Inflammatory macrophage treated with lipopolysaccharide for 1 hour (primary cell): ENCODE results near the gene B4GALNT3.

Experiments used
- DNase-seq, 2 donors: peaks; one replicate each; pipeline ENCODE4 v3.0.0-alpha.2; 2020 to 2022

B4GALNT3 gene

GRCh38 chr12:578748-579419 lies 119.1 kb downstream of the B4GALNT3 start:
- no peak for DNase-seq

DNA sequence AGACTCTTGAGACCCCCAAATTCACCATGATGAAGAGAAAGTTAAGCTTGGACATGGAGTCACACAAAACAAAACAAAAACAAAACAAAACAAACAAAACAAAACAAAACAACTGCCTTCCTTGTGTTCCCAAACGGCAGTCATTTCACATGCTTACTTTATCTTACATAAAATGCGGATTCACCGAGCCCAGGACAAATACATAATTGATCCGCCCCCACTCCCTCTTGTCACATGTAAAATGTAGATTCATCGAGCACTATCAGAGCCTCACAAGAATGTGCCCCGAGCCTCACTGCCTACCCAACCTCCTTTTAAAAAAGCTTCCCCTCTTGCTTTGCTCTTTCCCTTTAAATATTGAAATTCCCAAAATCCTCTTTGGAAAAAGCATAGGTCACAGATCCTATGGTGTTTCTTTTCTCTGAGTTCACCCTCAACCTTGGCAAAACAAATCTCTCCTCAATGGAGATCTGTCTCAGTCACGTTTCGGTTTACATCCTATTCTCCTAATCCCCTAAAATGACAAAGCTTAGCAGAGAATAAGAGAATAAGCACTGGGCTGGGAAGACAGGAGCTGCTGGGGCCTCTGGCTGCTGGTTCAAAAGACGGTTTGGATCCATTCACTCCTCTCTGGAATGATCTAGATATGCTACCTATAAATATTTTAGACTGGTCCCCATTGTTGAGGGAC lies 119.8 kb downstream of the B4GALNT3 start:
- DNase-seq: no peak

DNA sequence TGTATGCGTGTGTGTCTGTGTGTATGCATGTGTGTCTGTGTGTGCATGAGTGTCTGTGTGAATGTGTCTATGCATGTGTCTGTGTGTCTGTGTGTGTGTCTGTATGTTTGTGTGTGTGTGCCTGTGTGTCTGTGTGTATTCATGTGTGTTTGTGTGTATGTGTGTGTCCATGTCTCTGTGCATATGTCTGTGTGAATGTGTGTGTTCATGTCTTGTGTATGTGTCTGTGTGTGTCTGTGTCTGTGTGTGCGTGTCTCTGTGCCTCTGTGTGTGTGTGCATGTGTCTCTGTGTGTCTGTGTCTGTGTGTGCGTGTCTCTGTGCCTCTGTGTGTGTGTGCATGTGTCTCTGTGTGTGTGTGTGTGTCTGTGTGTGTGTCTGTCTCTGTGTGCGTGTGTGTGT lies 121.1 kb downstream of the B4GALNT3 start:
- no peak for DNase-seq

- DNase-seq: no peak
Observed at GRCh38 chr12:581321-581720, 121.6 kb downstream of the B4GALNT3 start.

- DNase-seq: no peak
Observed at GRCh38 chr12:581746-582145, 122.0 kb downstream of the B4GALNT3 start.

GRCh38 chr12:583251-583869 lies 123.6 kb downstream of the B4GALNT3 start:
- DNase-seq: no peak

DNA sequence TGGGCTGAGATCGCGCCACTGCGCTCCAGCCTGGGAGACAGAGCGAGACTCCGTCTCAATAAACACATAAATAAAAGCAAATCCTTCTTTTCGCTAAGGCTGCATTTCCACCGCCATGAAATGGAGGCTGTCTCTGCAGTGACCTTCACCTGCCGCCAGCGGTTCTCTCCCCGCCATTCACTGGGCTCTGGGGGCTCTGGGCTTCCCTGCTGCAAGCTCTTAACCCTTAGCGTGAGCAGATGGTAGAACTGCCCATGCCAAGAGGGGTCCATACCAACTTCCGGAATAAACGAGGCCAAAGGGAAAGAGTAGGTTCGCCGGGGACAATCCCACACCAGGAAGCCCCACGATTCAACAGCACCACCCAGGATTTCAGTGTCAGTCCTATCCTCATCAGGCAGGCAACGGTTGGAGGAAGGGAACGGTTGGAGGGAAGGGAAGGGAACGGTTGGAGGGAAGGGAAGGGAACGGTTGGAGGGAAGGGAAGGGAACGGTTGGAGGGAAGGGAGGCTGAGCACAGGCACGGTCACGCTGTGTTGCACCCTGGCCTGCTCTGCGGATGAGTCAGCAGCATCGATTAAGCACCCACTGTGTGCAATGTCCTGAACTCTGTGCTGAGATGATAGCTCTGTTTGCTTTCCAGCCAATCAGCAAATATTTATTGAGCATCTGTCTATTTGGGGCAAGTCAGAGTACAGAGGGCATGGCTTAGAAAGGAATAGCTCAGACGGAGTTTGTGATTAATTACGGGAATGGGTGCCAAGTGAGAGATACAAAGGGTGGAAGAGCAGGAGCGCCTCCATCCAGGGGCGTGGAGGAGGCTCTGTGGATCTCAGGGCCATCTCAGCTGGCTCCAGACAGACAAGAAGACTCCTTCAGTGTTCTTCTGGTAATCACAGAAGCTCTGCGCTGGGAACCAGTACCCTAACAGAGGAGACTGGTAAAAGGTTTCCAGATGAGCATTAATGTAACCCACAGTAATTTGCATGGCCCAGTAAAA lies 125.6 kb downstream of the B4GALNT3 start:
- DNase-seq: no peak

DNA sequence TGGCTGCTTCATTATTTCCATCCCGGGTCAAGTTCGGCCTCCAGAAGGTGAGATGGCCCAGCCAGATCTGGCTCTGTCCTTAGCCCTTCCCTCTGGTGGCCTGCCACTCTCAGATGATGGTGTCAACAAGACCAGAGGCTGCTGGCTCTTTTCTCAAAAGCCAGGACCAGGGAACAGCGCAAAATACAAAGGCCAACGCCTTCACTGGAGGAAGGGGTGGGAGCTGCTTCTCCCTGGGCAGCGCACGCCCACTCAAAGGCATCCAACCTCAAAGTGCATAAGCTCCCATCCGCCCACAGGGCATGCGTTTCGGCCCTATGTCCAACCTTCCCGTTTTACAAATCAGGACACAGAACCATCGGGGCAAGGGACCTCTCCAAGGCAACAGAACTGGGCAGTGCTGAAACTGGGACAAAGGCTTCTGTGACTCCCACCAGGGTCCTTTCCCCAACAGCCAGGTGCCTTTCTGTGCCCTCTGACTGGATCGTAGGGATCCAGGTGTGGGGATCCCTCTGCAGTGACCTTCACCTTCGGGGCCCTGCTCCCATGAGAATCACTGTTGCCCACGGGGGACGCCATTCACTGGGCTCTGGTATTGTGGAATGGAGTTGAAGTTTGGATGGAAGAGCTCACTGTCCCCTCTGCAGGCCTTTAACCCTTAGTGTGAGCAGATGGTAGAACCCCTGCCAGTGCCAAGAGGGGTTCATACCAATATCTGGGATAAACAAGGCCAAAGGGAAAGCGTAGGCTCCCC lies 126.8 kb downstream of the B4GALNT3 start:
- DNase-seq: peak; percentile 45 to 64

DNA sequence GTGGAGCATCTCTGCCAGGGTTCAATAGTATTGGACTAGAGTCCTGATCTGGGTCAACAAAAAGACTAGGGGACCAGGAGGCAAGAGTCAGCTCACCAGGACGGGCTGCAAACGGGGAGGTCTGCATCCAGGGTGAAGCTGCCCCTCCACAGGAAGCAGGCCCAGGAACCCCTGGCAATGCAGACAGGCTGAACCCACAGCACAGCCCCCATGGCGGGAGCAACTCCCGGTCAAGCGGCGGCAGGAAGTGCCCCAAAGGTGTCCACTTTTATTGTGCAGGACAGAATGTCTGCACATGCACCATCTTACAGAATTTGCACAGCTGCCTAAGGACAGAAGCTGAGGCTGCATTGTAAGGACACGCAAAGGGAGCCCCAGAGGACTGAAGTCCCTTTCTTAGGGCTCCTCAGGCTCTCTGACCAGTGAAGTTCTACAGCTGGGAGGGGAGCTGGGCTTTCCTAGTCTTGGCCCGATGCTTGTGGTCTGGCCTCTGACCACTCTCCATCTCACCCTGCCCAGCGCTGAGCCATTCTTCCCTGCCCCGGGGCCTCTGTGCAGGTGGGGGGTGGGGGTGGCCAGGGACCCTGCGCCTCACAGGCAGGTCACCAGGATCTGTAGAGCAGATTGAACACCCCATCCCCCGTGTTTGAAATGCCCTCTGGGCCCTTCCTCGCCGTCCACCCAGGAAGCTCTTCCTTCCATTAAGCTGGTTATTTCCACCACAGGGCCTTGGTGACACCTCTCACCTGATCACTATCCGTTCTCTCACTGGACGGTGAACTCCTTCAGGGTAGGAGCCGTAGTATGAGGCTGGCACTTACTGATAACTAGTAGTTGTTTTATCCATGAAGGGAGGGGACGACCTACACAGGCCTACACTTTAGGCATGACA lies 127.6 kb downstream of the B4GALNT3 start:
- DNase-seq: no peak

DNA sequence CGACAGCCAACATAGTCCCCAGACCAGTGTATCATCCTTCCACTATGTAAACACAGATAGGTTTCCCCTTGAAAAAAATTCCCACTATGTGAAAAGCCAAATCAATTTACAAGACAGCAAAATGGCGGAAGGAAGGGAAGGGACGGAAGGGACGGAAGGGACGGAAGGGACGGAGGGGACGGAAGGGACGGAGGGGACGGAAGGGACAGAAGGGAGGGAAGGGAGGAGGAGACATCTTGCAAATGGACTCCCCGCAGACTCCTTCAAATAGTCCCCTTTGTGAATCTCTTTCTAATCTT lies 128.2 kb downstream of the B4GALNT3 start:
- DNase-seq: no peak

- DNase-seq: no peak
Observed at GRCh38 chr12:588646-589045, 128.9 kb downstream of the B4GALNT3 start.

DNA sequence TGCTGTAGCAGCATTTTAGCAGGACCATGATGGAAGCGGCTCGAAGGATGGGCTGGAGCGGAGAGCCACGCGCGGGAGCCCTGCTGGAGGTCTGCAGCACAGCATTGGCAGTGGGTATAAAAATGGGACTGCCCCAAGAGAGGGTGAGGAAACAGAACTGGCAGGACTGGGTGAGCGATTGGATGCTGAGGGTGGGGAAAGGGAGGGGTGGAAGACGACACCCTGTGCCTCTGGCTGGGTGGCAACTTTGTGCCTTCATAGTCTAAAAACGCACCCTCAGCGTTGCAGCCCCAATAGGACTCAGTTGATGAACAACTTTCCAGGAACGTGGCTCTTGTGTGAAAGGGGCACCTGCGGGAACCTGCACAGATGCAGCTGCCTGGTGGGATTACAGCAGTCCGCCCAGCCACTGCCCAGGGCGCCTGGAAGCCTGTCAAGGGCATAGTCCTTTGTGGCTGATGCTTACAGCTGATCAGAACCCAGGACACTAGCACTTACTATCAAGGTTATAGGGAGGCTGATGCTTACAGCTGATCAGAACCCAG lies 130.5 kb downstream of the B4GALNT3 start:
- no peak for DNase-seq

DNA sequence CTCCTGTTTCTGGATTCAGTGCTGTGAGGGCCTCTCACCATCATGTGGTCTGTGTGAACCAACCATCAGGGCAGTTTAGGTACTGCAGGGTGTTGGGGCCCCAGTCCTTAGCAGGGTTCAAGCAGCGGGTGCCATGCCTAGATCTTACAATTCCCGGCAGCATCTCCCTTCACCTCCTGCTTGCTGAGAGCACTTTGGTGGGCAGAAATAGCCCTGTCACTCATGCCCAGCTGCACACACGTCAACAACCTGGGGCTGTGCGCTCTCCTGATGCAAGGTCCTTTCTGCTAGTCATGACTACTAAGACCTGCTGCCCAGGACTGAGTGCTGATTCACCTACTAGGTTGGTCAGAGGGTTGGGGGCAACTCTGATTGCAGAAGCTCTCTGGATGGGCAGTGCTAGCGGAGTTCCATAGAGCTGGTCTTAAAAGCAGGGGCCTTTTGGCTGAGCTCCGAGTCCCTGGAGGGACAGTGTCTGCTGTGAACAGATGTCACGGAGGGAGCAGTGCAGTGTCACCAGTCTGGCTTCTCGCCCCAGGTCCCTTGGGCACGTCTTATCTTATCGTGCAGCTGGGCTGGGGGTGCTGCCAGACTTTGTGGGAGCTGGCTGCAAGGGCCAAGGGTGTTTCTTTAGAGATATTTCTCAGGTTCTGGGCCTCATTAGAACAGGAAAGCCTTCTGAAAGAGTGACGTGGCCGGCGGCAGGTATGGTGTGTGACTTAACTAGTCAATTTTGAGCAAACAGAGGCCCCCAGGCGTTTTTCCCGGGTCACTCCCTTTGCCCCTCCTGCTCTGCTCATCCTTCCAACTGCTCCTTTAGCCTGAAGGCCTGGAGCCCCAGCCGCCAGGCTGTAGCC lies 131.7 kb downstream of the B4GALNT3 start:
- DNase-seq: no peak

GRCh38 chr12:592024-592505 lies 132.3 kb downstream of the B4GALNT3 start:
- no peak for DNase-seq

DNA sequence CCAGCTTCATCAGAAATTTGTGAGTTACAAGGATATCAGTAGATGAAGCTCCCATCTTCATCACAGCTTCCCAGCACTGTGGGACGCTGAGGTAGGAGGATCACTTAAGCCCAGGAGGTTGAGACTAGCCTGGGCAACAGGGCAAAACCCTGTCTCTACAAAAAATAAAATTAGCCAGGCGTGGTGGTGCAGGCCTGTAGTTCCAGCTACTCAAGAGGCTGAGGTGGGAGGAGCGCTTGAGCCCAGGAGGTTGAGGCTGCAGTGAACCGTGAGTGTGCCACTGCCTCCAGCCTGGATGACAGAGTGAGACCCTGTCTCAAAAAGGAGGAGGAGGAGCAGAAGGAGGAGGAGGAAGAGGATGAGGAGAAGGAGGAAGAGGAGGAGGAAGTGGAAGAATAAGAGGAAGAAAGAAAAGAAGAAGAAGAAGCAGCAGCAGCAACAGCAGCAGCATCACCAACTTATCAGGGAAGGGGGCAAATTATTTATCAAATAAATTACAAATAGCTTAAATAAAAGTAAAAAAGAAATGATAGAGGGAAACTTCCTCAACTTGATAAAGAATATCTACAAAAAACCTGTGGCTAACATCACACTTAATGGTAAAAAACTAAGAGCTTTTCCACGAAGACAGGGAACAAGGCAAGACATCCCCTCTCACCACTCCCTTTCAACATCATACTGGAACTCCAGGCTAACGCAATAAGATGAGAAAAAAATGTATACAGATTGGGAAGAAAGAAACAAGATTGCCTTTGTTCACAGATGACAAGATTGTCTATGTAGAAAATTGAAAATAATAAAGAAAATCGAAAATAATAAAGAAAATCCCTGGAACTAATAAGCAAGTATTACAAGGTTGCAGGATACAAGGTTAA lies 133.9 kb downstream of the B4GALNT3 start:
- peak; percentile 54 to 77 for DNase-seq

DNA sequence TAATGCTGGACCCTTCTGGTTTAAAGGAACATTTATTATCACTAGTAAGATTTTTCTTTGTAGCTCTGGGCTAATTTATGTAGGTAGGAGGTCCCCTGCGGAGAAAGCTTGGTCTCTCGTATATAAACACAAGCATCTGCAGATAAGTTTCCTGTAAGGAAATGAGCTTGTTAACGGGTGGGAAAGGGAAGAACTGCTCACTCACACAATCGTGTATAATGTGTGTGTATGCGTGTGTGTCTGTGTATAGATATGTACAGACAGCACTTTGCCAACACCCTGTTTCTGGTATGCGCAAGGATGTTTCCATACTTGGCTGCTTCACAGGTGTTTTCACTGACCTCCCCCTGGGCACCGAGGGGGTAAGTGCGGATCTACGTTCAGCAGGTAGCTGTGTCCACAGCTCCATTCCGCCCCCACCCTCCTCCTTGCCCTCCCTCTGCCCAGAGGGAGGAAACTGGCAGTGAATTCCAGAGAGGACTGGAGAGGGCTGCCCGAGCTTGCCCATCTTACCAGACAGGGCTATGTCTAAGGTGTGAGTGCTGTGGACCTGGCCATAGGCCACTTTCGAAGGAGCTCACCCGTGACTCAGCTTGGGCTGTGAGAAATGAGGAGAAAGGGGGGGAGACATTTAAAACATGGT lies 138.3 kb downstream of the B4GALNT3 start:
- no peak for DNase-seq

GRCh38 chr12:599756-600155 lies 140.0 kb downstream of the B4GALNT3 start:
- no peak for DNase-seq

GRCh38 chr12:601976-602699 lies 142.4 kb downstream of the B4GALNT3 start:
- DNase-seq: no peak
